Tibial artery (tissue), 4 donors: ENCODE results near the gene RIOX2.
"Not testable (repeated sequence)": the region's sequence is repeated elsewhere in the genome, so short reads cannot be mapped to it uniquely, and the experiment has no call there.

Source experiments
- DNase-seq, 2 donors: peaks; one replicate each; pipeline ENCODE4 v3.0.0-alpha.2; 2019
- H3K27ac ChIP-seq, 2 donors: fragments of 200-600 bp; sonication (generic) in 1 of 2; 1 replicate in 1 of 2; 2 replicates in 1 of 2; pipeline ENCODE4 v1.5.1; 2018 to 2019; ENCODE audit warnings: mild to moderate bottlenecking in 1 of 2
- H3K27me3 ChIP-seq, 2 donors: fragments of 200-600 bp; sonication (generic) in 1 of 2; one replicate each; pipeline versions ENCODE4 v1.5.1 to v1.6.0; 2016 to 2019
- H3K36me3 ChIP-seq, 3 donors: fragments of 200-600 bp; sonication (generic) in 2 of 3; one replicate each; pipeline ENCODE4 v1.5.1; 2016 to 2019; ENCODE audit warnings: mild to moderate bottlenecking in 2 of 3
- H3K4me1 ChIP-seq, 4 donors: fragments of 200-600 bp; sonication (generic) in 2 of 4; 1 replicate in 3 of 4; 2 replicates in 1 of 4; pipeline ENCODE4 v1.5.1; 2016 to 2019
- H3K4me3 ChIP-seq, 2 donors: fragments of 200-600 bp; sonication (generic) in 1 of 2; 1 replicate in 1 of 2; 2 replicates in 1 of 2; pipeline ENCODE4 v1.5.1; 2018 to 2019; ENCODE audit warnings: mild to moderate bottlenecking in 2 of 2
- H3K9me3 ChIP-seq, 3 donors: fragments of 200-600 bp; sonication (generic) in 1 of 3; one replicate each; pipeline ENCODE4 v1.5.1; 2016 to 2019
- CTCF ChIP-seq, 2 experiments: fragments of 200-600 bp in 1 of 2; fragments of 450-650 bp in 1 of 2; IDR thresholded peaks; one replicate each; pipeline ENCODE4 v1.5.1; 2017 to 2019; ENCODE audit warnings: antibody characterized with exemption in 2 of 2, mild to moderate bottlenecking in 1 of 2, moderate library complexity in 1 of 2
- intact Hi-C: fragments of 100-400 bp; cut with DNase I; formaldehyde crosslinking; loops from one replicate; pipeline ENCODE4 v1.15.0; 2023; ENCODE audit warnings: low total_unique reads

Gene RIOX2

GRCh38 chr3:98012979-98013378 is 40.7 kb upstream of the RIOX2 start:
- intact Hi-C loops, result no loop called here
- H3K36me3 ChIP-seq, result no peaks in the 10 kb centered on the region
- H3K27ac ChIP-seq, result no peak overlapping the region
- no peaks in the 10 kb centered on the region for H3K4me1 ChIP-seq
- H3K4me3 ChIP-seq, result no peak overlapping the region
- no peaks in the 10 kb centered on the region for H3K9me3 ChIP-seq
- no peak for TF ChIP-seq CTCF (IDR thresholded peaks at IDR 0.05)
- H3K27me3 ChIP-seq, result no peaks in the 10 kb centered on the region
- DNase-seq, result no peak

- H3K4me3 ChIP-seq, H3K27me3 ChIP-seq, intact Hi-C loops, H3K27ac ChIP-seq, H3K4me1 ChIP-seq, DNase-seq, H3K9me3 ChIP-seq, H3K36me3 ChIP-seq: not testable (repeated sequence)
Measured at GRCh38 chr3:98010883-98011449, 38.7 kb upstream of the RIOX2 start.

GRCh38 chr3:98010194-98010882 is 38.1 kb upstream of the RIOX2 start:
- no peaks in the 10 kb centered on the region for H3K4me1 ChIP-seq
- H3K36me3 ChIP-seq, result no peaks in the 10 kb centered on the region
- no peak for DNase-seq
- no peak overlapping the region for H3K4me3 ChIP-seq
- no peaks in the 10 kb centered on the region for H3K27me3 ChIP-seq
- no peak for TF ChIP-seq CTCF (IDR thresholded peaks at IDR 0.05)
- no peak overlapping the region for H3K27ac ChIP-seq
- no peaks in the 10 kb centered on the region for H3K9me3 ChIP-seq
- intact Hi-C loops, result no loop called here

GRCh38 chr3:98008855-98009254 is 36.6 kb upstream of the RIOX2 start:
- no peak overlapping the region for H3K4me3 ChIP-seq
- DNase-seq, result no peak
- TF ChIP-seq CTCF (IDR thresholded peaks at IDR 0.05), result no peak
- no peaks in the 10 kb centered on the region for H3K9me3 ChIP-seq
- no peaks in the 10 kb centered on the region for H3K36me3 ChIP-seq
- intact Hi-C loops, result no loop called here
- H3K4me1 ChIP-seq, result no peaks in the 10 kb centered on the region
- H3K27me3 ChIP-seq, result no peaks in the 10 kb centered on the region
- H3K27ac ChIP-seq, result no peak overlapping the region

- no peak overlapping the region for H3K27ac ChIP-seq
- no peak for TF ChIP-seq CTCF (IDR thresholded peaks at IDR 0.05)
Measured at GRCh38 chr3:98005438-98005837, 33.2 kb upstream of the RIOX2 start.

GRCh38 chr3:98004721-98005120 is 32.5 kb upstream of the RIOX2 start:
- Histone ChIP-seq H3K36me3 (no peaks in the 10 kb centered on the region), H3K4me3 (no peak overlapping the region), H3K27ac (no peak overlapping the region), H3K9me3 (no peaks in the 10 kb centered on the region), H3K27me3 (no peaks in the 10 kb centered on the region), H3K4me1 (no peaks in the 10 kb centered on the region)
- no peak for DNase-seq
- intact Hi-C loops, result no loop called here
- no peak for TF ChIP-seq CTCF (IDR thresholded peaks at IDR 0.05)

More at GRCh38 chr3:98005438-98005837, 33.2 kb upstream of the RIOX2 start:
- no peak overlapping the region for H3K4me3 ChIP-seq
- H3K36me3 ChIP-seq, result no peaks in the 10 kb centered on the region
- H3K9me3 ChIP-seq, result no peaks in the 10 kb centered on the region
- DNase-seq, result no peak
- no peaks in the 10 kb centered on the region for H3K4me1 ChIP-seq
- intact Hi-C loops, result no loop called here
- no peaks in the 10 kb centered on the region for H3K27me3 ChIP-seq
